ENCODE results near the gene PREX1.

DNA sequence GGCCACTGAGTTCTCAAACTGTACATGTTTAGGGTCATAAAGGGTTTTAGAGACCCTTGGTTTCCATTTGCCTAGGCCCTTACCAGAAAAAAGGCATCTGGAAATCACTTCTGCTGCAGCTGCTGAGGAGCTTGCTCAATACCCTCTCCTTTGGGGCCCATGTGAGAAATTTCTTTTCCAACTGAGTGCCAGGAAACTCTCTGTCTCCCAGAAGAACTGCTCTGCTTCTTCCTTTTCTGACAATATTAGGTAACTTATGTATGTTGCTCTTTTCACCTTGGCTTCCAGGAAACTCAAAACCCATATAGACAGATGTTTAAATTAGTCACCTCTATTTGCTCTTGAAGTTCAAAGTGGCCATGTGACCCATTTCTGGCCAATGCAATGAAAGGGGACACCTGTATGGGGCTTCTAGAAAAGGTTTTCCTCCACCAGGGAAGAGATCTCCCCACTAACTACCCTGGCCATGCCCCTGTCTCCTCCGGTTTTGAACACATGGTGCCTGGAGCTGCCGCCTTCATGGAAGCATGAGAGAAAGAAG lies 121.6 kb downstream of the PREX1 start:
- TF ChIP-seq, protein P1, sequence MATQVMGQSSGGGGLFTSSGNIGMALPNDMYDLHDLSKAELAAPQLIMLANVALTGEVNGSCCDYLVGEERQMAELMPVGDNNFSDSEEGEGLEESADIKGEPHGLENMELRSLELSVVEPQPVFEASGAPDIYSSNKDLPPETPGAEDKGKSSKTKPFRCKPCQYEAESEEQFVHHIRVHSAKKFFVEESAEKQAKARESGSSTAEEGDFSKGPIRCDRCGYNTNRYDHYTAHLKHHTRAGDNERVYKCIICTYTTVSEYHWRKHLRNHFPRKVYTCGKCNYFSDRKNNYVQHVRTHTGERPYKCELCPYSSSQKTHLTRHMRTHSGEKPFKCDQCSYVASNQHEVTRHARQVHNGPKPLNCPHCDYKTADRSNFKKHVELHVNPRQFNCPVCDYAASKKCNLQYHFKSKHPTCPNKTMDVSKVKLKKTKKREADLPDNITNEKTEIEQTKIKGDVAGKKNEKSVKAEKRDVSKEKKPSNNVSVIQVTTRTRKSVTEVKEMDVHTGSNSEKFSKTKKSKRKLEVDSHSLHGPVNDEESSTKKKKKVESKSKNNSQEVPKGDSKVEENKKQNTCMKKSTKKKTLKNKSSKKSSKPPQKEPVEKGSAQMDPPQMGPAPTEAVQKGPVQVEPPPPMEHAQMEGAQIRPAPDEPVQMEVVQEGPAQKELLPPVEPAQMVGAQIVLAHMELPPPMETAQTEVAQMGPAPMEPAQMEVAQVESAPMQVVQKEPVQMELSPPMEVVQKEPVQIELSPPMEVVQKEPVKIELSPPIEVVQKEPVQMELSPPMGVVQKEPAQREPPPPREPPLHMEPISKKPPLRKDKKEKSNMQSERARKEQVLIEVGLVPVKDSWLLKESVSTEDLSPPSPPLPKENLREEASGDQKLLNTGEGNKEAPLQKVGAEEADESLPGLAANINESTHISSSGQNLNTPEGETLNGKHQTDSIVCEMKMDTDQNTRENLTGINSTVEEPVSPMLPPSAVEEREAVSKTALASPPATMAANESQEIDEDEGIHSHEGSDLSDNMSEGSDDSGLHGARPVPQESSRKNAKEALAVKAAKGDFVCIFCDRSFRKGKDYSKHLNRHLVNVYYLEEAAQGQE (IDR thresholded peaks at IDR 0.05; ENCODE audit: low read depth, low read length), result no peak
- TF ChIP-seq, protein P2, sequence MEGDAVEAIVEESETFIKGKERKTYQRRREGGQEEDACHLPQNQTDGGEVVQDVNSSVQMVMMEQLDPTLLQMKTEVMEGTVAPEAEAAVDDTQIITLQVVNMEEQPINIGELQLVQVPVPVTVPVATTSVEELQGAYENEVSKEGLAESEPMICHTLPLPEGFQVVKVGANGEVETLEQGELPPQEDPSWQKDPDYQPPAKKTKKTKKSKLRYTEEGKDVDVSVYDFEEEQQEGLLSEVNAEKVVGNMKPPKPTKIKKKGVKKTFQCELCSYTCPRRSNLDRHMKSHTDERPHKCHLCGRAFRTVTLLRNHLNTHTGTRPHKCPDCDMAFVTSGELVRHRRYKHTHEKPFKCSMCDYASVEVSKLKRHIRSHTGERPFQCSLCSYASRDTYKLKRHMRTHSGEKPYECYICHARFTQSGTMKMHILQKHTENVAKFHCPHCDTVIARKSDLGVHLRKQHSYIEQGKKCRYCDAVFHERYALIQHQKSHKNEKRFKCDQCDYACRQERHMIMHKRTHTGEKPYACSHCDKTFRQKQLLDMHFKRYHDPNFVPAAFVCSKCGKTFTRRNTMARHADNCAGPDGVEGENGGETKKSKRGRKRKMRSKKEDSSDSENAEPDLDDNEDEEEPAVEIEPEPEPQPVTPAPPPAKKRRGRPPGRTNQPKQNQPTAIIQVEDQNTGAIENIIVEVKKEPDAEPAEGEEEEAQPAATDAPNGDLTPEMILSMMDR (IDR thresholded peaks at IDR 0.05), result no peak
- TF ChIP-seq, protein P3, sequence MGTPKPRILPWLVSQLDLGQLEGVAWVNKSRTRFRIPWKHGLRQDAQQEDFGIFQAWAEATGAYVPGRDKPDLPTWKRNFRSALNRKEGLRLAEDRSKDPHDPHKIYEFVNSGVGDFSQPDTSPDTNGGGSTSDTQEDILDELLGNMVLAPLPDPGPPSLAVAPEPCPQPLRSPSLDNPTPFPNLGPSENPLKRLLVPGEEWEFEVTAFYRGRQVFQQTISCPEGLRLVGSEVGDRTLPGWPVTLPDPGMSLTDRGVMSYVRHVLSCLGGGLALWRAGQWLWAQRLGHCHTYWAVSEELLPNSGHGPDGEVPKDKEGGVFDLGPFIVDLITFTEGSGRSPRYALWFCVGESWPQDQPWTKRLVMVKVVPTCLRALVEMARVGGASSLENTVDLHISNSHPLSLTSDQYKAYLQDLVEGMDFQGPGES (IDR thresholded peaks at IDR 0.05; ENCODE audit: low read depth, low read length), result no peak
- TF ChIP-seq MEF2A (IDR thresholded peaks at IDR 0.05; ENCODE audit: borderline replicate concordance, low read depth) (no peak), POLR2AphosphoS5 (IDR thresholded peaks at IDR 0.05; ENCODE audit: low read depth, low read length) (no peak)
